Mesothelial cell of epicardium (in vitro differentiated cells): ENCODE results near the gene WWOX. TPM values are rescaled to one million over a fixed set of nuclear protein-coding genes. Genes with fewer than 3 reads are reported as not detected.

Experiments
- DNase-seq, 2 experiments: peaks; one replicate each; pipeline ENCODE4 v3.0.0; 2021; ENCODE audit warnings: low spot score in 2 of 2; ENCODE audit not compliant: unreplicated experiment in 2 of 2
- H3K27ac Mint-ChIP-seq: 2 replicates; pipeline ENCODE4 v1.8.0; 2021; ENCODE audit warnings: mixed read lengths
- H3K27me3 Mint-ChIP-seq: 2 replicates; pipeline ENCODE4 v1.8.0; 2021; ENCODE audit warnings: low read depth, mixed read lengths
- H3K36me3 Mint-ChIP-seq: 2 replicates; pipeline ENCODE4 v1.8.0; 2021; ENCODE audit warnings: mixed read lengths
- H3K4me1 Mint-ChIP-seq: 2 replicates; pipeline ENCODE4 v1.8.0; 2021; ENCODE audit warnings: mixed read lengths
- H3K4me3 Mint-ChIP-seq: 2 replicates; pipeline ENCODE4 v1.8.0; 2021; ENCODE audit warnings: mild to moderate bottlenecking, moderate library complexity, mixed read lengths
- H3K9me3 Mint-ChIP-seq: 2 replicates; pipeline ENCODE4 v1.8.0; 2021; ENCODE audit warnings: mixed read lengths
- CTCF ChIP-seq: fragments of 200-600 bp; sonication (generic); IDR thresholded peaks from one replicate; pipeline ENCODE4 v1.5.0; 2021; ENCODE audit warnings: antibody characterized with exemption; ENCODE audit not compliant: unreplicated experiment
- total RNA-seq: library from RNA; stranded (reverse); gene quantifications from 3 replicates; pipeline ENCODE4 v1.2.1, GENCODE V29; 2021

Gene WWOX
- total RNA-seq, 1 donor from 2014 or later: 29.7 TPM

- Mint-ChIP-seq H3K36me3 (no peaks in the 10 kb centered on the region), H3K27ac (no peak overlapping the region), H3K27me3 (peaks cover 12% of the 10 kb centered on the region), H3K4me3 (no peak overlapping the region), H3K4me1 (peaks cover 36% of the 10 kb centered on the region), H3K9me3 (peaks cover 8% of the 10 kb centered on the region)
- DNase-seq: no peak
- no peak for TF ChIP-seq CTCF
Observed at GRCh38 chr16:78642621-78643285, 543.3 kb downstream of the WWOX start.

GRCh38 chr16:78645657-78646056 is 546.2 kb downstream of the WWOX start:
- no peak overlapping the region for H3K4me3 Mint-ChIP-seq
- H3K9me3 Mint-ChIP-seq: peaks cover 8% of the 10 kb centered on the region
- H3K27ac Mint-ChIP-seq: no peak overlapping the region
- DNase-seq: no peak
- peaks cover 29% of the 10 kb centered on the region for H3K4me1 Mint-ChIP-seq
- peaks cover 12% of the 10 kb centered on the region for H3K27me3 Mint-ChIP-seq
- no peak for TF ChIP-seq CTCF
- H3K36me3 Mint-ChIP-seq: no peaks in the 10 kb centered on the region

DNA sequence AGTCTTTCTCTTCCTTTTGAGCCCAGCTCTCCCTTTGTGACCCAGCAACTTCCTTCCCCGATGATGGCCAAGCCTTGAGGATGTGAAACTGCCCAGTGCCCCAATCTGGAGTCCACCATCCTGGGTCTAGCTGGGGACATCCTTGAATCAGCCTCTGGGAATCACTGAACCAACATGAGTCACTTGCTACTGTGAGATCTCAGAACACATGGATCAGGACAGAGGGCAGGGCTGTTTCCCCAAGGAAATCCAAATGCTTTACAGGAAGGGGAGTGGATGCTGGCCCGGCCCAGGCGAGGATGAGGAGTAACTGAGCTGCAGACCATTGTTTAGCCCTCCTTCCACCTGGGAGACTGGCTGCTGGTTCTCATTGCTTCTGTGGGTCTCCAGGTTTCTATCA is 547.6 kb downstream of the WWOX start:
- H3K27me3 Mint-ChIP-seq: peaks cover 4% of the 10 kb centered on the region
- no peaks in the 10 kb centered on the region for H3K36me3 Mint-ChIP-seq

GRCh38 chr16:78647491-78647890 is 548.0 kb downstream of the WWOX start:
- no peak for TF ChIP-seq CTCF
- Mint-ChIP-seq H3K9me3 (peaks cover 8% of the 10 kb centered on the region), H3K4me3 (no peak overlapping the region), H3K27ac (no peak overlapping the region), H3K4me1 (peaks cover 13% of the 10 kb centered on the region), H3K27me3 (peaks cover 1% of the 10 kb centered on the region), H3K36me3 (no peaks in the 10 kb centered on the region)
- DNase-seq: no peak

More for the DNA sequence above, 547.6 kb downstream of the WWOX start:
- Mint-ChIP-seq H3K4me1 (peaks cover 16% of the 10 kb centered on the region), H3K9me3 (peaks cover 8% of the 10 kb centered on the region), H3K27ac (no peak overlapping the region), H3K4me3 (no peak overlapping the region)
- DNase-seq: no peak
- no peak for TF ChIP-seq CTCF

DNA sequence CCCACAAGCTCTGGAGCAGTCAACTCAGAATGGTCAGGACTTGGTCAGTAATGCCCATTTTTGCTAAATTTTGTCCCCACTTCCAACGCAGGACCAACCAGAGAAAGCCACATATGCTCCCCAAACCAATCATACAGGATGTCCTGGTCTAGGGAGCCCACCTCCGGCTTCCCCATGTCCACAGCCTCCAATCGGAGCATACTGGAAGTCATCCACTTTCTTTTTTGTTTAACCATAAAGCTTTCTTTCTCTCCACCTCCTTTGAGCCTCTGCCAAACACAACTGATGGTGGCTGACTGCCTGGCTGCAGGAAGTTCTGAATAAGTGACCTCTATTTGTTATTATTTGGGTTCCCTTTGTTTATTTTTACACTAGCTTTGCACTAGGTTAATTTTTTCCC is 549.1 kb downstream of the WWOX start:
- no peak overlapping the region for H3K27ac Mint-ChIP-seq

More for the DNA sequence above, 549.1 kb downstream of the WWOX start:
- Mint-ChIP-seq H3K9me3 (peaks cover 8% of the 10 kb centered on the region), H3K27me3 (no peaks in the 10 kb centered on the region), H3K4me1 (peaks cover 13% of the 10 kb centered on the region), H3K36me3 (no peaks in the 10 kb centered on the region), H3K4me3 (no peak overlapping the region)
- TF ChIP-seq CTCF: no peak
- DNase-seq: no peak
